ENCODE data around the gene KRT20. TPM values are rescaled to one million over a fixed set of nuclear protein-coding genes. Genes with fewer than 3 reads are reported as not detected.

The KRT20 gene
- total and polyA plus RNA-seq, 2 of the 8 experiments (the other 6 are each of a cell fraction or from before 2014, with no cell fraction given): not detected

DNA sequence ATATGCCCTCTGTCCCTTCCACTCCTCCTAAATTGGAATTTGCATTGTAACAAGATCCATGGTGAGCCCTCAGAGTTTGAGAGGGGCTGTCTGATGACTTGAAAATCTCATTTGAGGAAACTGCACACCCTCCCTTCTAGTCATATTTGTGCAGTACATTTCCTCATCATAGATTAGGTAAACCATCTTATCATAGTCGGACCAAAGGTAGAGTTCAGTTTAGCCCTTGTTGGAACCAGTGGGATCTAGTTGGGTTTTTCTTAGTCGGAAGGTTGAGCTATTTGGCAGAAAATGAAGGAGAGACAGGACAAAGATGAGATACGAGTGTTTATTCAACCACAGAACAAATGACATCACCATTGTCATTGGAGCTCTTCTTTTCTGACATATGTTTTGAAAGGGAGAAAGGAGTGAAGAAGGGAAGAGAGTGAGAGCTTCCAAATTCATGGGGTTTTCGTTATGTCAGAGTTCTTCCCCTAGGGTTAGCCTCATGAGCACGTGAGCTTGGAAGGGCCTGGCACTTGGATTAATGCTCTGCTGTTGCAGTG is 15.8 kb upstream of the KRT20 start (continued):
- TF ChIP-seq USF2 (IDR thresholded peaks at IDR 0.05; ENCODE audit: low read length) (no peak), POU5F1 (IDR thresholded peaks at IDR 0.05; ENCODE audit: low read depth, low read length) (no peak), SIN3A (conservative IDR thresholded peaks at IDR 0.05 in 1 of 2, IDR thresholded peaks at IDR 0.05 in 1 of 2; ENCODE audit: low read depth in 1 of 2, low read length in 2 of 2) (no peak)
